Measurements from ENCODE around the gene DLX6.
A peak's percentile ranks its signal among the peaks of the same experiment; 100 is the strongest.
"Not testable (repeated sequence)": the region's sequence is repeated elsewhere in the genome, so short reads cannot be mapped to it uniquely, and the experiment has no call there.

The DLX6 gene

GRCh38 chr7:97027427-97028234 is 22.3 kb downstream of the DLX6 start:
- TF ChIP-seq CTCF (IDR thresholded peaks at IDR 0.05) (peak; percentile 89), ZFX (IDR thresholded peaks at IDR 0.05; ENCODE audit: borderline replicate concordance) (no peak)
- no peak overlapping the region for H3K27ac ChIP-seq

- H3K27ac ChIP-seq = not testable (repeated sequence)
Observed at GRCh38 chr7:97034213-97034852, 29.0 kb downstream of the DLX6 start.

GRCh38 chr7:97039374-97040065 is 34.2 kb downstream of the DLX6 start:
- no peak overlapping the region for H3K27ac ChIP-seq
- TF ChIP-seq CTCF (IDR thresholded peaks at IDR 0.05) (no peak), ZFX (IDR thresholded peaks at IDR 0.05; ENCODE audit: borderline replicate concordance) (no peak)

- H3K27ac ChIP-seq = no peak overlapping the region
- TF ChIP-seq CTCF (IDR thresholded peaks at IDR 0.05) (no peak), ZFX (IDR thresholded peaks at IDR 0.05; ENCODE audit: borderline replicate concordance) (no peak)
Observed at GRCh38 chr7:97043281-97043680, 37.9 kb downstream of the DLX6 start.
